IMR-90 (cell line): ENCODE results near the gene DPH3. TPM values are rescaled to one million over a fixed set of nuclear protein-coding genes. Genes with fewer than 3 reads are reported as not detected.

Experiments
- ATAC-seq: fragments of 200-7000 bp; cut with Tn5 transposase; 2 replicates; pipeline ENCODE4 v1.9.1; 2020; ENCODE audit warnings: low read depth, mild to moderate bottlenecking, moderate library complexity
- BruUV-seq: library from RNA; stranded (reverse); fragments of 400-500 nt; replicated peaks from 2 replicates; lab custom pipeline; 2021; lab: Mats Ljungman, UMichigan
- CTCF ChIA-PET: fragments of 300-600 bp; formaldehyde crosslinking; extraction: SDS; loops from one replicate; lab custom pipeline; 2021; ENCODE audit warnings: antibody characterized with exemption; lab: Yijun Ruan, JAX
- POLR2A ChIA-PET: fragments of 300-600 bp; sonication (Branson Sonifier 250); formaldehyde crosslinking; loops from one replicate; lab custom pipeline; 2022; ENCODE audit warnings: antibody characterized with exemption; ENCODE audit not compliant: unreplicated experiment; lab: Charles Lee
- DNase-seq: peaks from one replicate; pipeline ENCODE4 v3.0.0; 2013
- H2AFZ ChIP-seq: replicated peaks from 2 replicates; pipeline ENCODE3; 2013; ENCODE audit warnings: low read length, mild to moderate bottlenecking; ENCODE audit not compliant: poor library complexity
- H2AK5ac ChIP-seq: 2 replicates; pipeline ENCODE4 v1.6.1; 2013; ENCODE audit warnings: low read depth, low read length, inconsistent platforms
- H2AK9ac ChIP-seq: replicated peaks from 2 replicates; pipeline ENCODE3; 2013; ENCODE audit warnings: mild to moderate bottlenecking, low read depth, low read length, moderate library complexity; ENCODE audit not compliant: poor library complexity
- H2BK120ac ChIP-seq: 2 replicates; pipeline ENCODE4 v1.6.1; 2013; ENCODE audit warnings: low read depth, low read length, inconsistent platforms
- H2BK15ac ChIP-seq: 3 replicates; pipeline ENCODE4 v1.6.1; 2013; ENCODE audit warnings: low read depth, low read length, inconsistent platforms
- H2BK20ac ChIP-seq: 2 replicates; pipeline ENCODE4 v1.6.1; 2013; ENCODE audit warnings: low read depth, mild to moderate bottlenecking, inconsistent platforms, low read length, moderate library complexity
- H2BK5ac ChIP-seq: 2 replicates; pipeline ENCODE4 v1.6.1; 2013; ENCODE audit warnings: mild to moderate bottlenecking, low read depth, low read length, inconsistent platforms; ENCODE audit not compliant: poor library complexity, severe bottlenecking
- H3K14ac ChIP-seq: replicated peaks from 2 replicates; pipeline ENCODE4 v1.6.1; 2013; ENCODE audit warnings: low read depth, low read length, inconsistent platforms
- H3K18ac ChIP-seq: 2 replicates; pipeline ENCODE4 v1.6.1; 2013; ENCODE audit warnings: low read depth, low read length, control low read depth
- H3K23ac ChIP-seq: 2 replicates; pipeline ENCODE4 v1.6.1; 2013; ENCODE audit warnings: low read depth, low read length, inconsistent platforms
- H3K27ac ChIP-seq: 2 replicates; pipeline ENCODE4 v1.5.1; 2013; ENCODE audit warnings: mild to moderate bottlenecking, control low read depth, low read length; ENCODE audit not compliant: insufficient read depth
- H3K27me3 ChIP-seq: 2 replicates; pipeline ENCODE4 v1.6.1; 2013; ENCODE audit warnings: low read length; ENCODE audit not compliant: control insufficient read depth, insufficient read depth
- H3K36me3 ChIP-seq: 2 replicates; pipeline ENCODE4 v1.6.1; 2013; ENCODE audit warnings: low read length, mixed read lengths; ENCODE audit not compliant: control insufficient read depth, insufficient read depth
- H3K4ac ChIP-seq: 2 replicates; pipeline ENCODE4 v1.6.1; 2013; ENCODE audit warnings: low read depth, low read length, inconsistent platforms
- H3K4me1 ChIP-seq: 2 replicates; pipeline ENCODE4 v1.6.1; 2013; ENCODE audit warnings: low read length, mixed read lengths; ENCODE audit not compliant: control insufficient read depth, insufficient read depth
- H3K4me2 ChIP-seq: 2 replicates; pipeline ENCODE4 v1.6.1; 2013; ENCODE audit warnings: low read depth, mild to moderate bottlenecking, control low read depth, low read length, moderate library complexity
- H3K4me3 ChIP-seq: 2 replicates; pipeline ENCODE4 v1.5.1; 2013; ENCODE audit warnings: low read depth, mild to moderate bottlenecking, control low read depth, low read length, moderate library complexity; ENCODE audit not compliant: insufficient read depth
- H3K56ac ChIP-seq: 2 replicates; pipeline ENCODE4 v1.6.1; 2013; ENCODE audit warnings: low read length, inconsistent platforms; ENCODE audit not compliant: insufficient read depth; ENCODE audit errors: extremely low read depth
- H3K79me1 ChIP-seq, 2 experiments: 2 replicates each; pipeline ENCODE4 v1.6.1; 2013; ENCODE audit warnings: low read length in 2 of 2, inconsistent platforms in 1 of 2, low read depth in 1 of 2
- H3K9ac ChIP-seq: 2 replicates; pipeline ENCODE4 v1.6.1; 2013; ENCODE audit warnings: low read depth, low read length, control low read depth
- H3K9me1 ChIP-seq: 2 replicates; pipeline ENCODE4 v1.6.1; 2013; ENCODE audit warnings: low read length, inconsistent platforms; ENCODE audit not compliant: insufficient read depth
- H3K9me3 ChIP-seq: 2 replicates; pipeline ENCODE4 v1.6.1; 2013; ENCODE audit warnings: low read length; ENCODE audit not compliant: control insufficient read depth, insufficient read depth
- H4K20me1 ChIP-seq: 2 replicates; pipeline ENCODE4 v1.6.1; 2013; ENCODE audit warnings: low read length, inconsistent platforms; ENCODE audit not compliant: insufficient read depth
- H4K5ac ChIP-seq: 2 replicates; pipeline ENCODE4 v1.6.1; 2013; ENCODE audit warnings: mild to moderate bottlenecking, low read depth, low read length, control low read depth
- H4K8ac ChIP-seq, 2 experiments: 2 replicates each; pipeline ENCODE4 v1.6.1; 2013; ENCODE audit warnings: low read depth in 2 of 2, low read length in 2 of 2, control low read depth in 1 of 2, inconsistent platforms in 1 of 2
- H4K91ac ChIP-seq: 2 replicates; pipeline ENCODE4 v1.6.1; 2013; ENCODE audit warnings: low read depth, low read length, inconsistent platforms; ENCODE audit not compliant: insufficient read depth
- MAZ ChIP-seq: IDR thresholded peaks from 2 replicates; pipeline ENCODE4 v1.6.1; 2012; ENCODE audit warnings: low read depth, mild to moderate bottlenecking, low read length, improper control_type of control experiment, moderate library complexity, borderline replicate concordance
- NFE2L2 ChIP-seq: fragments of 150-350 bp; IDR thresholded peaks from 2 replicates; pipeline ENCODE4 v1.6.1; 2016; ENCODE audit warnings: low read depth, mild to moderate bottlenecking, low read length
- RAD21 ChIP-seq: IDR thresholded peaks from 2 replicates; pipeline ENCODE4 v1.6.1; 2012; ENCODE audit warnings: low read length, improper control_type of control experiment
- WGBS, 2 experiments: methylation state at CpG; one replicate each; pipeline versions ENCODE4 v1.1.5 to v1.1.7; 2013; ENCODE audit warnings: missing lambda C conversion rate in 2 of 2; ENCODE audit not compliant: insufficient read length in 1 of 2; ENCODE audit errors: extremely low coverage in 2 of 2; 5-methylcytosine and 5-hydroxymethylcytosine counted together
- dilution Hi-C: fragments of 300-500 bp; cut with HindIII; formaldehyde crosslinking; loops from one replicate; pipeline ENCODE4 v1.14.3; 2018; ENCODE audit warnings: low sequenced_read_pairs; ENCODE audit not compliant: unreplicated experiment
- in situ Hi-C: fragments of 300-500 bp; cut with MboI; formaldehyde crosslinking; loops from 3 replicates; pipeline ENCODE4 v1.14.3; 2019; ENCODE audit warnings: low sequenced_read_pairs, inconsistent platforms, mixed read lengths
- intact Hi-C: fragments of 100-400 bp; cut with micrococcal nuclease; formaldehyde crosslinking; loops from 2 replicates; pipeline ENCODE4 v1.10.0; 2022
- polyA plus RNA-seq, 3 experiments: library from polyadenylated mRNA; depleted of rRNA; stranded (reverse); fragments of >200 nt; gene quantifications; 2 replicates each; pipeline ENCODE4 v1.2.3, GENCODE V29; 2012; ENCODE audit warnings: low replicate concordance in 1 of 3
- total RNA-seq: library from RNA; depleted of rRNA; stranded (reverse); fragments of >200 nt; gene quantifications from 2 replicates; pipeline ENCODE4 v1.2.3, GENCODE V29; 2012

Gene DPH3
- total and polyA plus RNA-seq, 2 of the 4 experiments (the other 2 are of a cell fraction): 12.9 to 32.1 TPM

DNA sequence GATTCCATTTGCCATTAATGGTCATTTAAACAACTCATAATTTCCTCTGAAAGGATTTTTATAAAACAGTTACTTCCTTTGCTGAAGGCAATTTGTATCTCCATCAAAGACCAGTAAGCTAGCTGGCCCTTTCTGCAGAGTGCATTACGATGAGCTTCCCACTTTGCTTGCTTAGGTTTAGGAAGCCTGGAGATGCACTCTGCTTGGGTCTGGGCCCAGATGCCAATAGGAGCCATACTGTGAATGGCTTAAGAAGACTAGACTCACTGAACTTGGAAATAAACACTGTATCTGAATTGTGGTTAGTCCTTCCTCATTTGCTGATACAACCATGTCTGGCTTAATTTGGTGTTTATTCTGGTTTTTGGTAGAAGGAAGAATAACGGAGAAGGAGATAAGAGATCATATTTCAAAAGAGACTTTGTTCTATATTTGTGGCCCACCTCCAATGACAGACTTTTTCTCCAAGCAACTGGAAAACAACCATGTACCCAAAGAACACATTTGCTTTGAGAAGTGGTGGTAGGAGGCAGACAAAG lies 38.4 kb upstream of the DPH3 start:
- Histone ChIP-seq H4K5ac (no peak overlapping the region), H3K27me3 (no peaks in the 10 kb centered on the region), H3K14ac (no peak overlapping the region), H3K27ac (no peak overlapping the region), H3K4me1 (0 out of 2 replicates have a peak, but pooled peaks cover 2% of the 10 kb centered on the region), H3K79me1 (0 out of 4 replicates have a peak, but pooled peaks cover 0 to 3% of the 10 kb centered on the region in 2 experiments), H3K4me3 (no peak overlapping the region), H2AK9ac (no peak overlapping the region), H3K56ac (no peak overlapping the region), H3K4ac (no peak overlapping the region), H3K4me2 (no peak overlapping the region), H3K23ac (no peak overlapping the region), H2BK5ac (no peak overlapping the region), H2AFZ (no peak overlapping the region), H4K8ac (no peak overlapping the region), H3K9me1 (peaks cover 9% of the 10 kb centered on the region), H2AK5ac (no peak overlapping the region), H2BK20ac (peak overlapping the region; percentile 18; the same call in 1 of the 2 replicates), H3K36me3 (peaks cover 4% of the 10 kb centered on the region; the same call in 1 of the 2 replicates), H3K9me3 (no peaks in the 10 kb centered on the region), H2BK15ac (no peak overlapping the region), H3K9ac (no peak overlapping the region), H3K18ac (no peak overlapping the region), H4K20me1 (no peaks in the 10 kb centered on the region), H2BK120ac (no peak overlapping the region), H4K91ac (no peak overlapping the region)
- ATAC-seq (no peak), DNase-seq (no peak)
- CTCF ChIA-PET: interaction anchor here (0.6 kb wide), 1 partner anchor 1846 kb away, joined by 3 read pairs; no protein-coding TSS in a partner anchor
- dilution Hi-C loops (no loop called here), in situ Hi-C loops (no loop called here), intact Hi-C loops (no loop called here)
- no peak for TF ChIP-seq RAD21
- TF ChIP-seq MAZ: no peak
- no peak for TF ChIP-seq NFE2L2
- POLR2A ChIA-PET: no interaction called here
- WGBS, 2 experiments: 80 to 100% methylated on average over 1 of the region's 2 CpGs
- BruUV-seq: no TSS peak
